T-helper 22 cell (primary cell): Measurements from ENCODE around the gene PRDM16.

Source experiments
- DNase-seq: peaks from one replicate; pipeline ENCODE4 v3.0.0-alpha.2; 2020; ENCODE audit warnings: low read depth

Gene PRDM16

DNA sequence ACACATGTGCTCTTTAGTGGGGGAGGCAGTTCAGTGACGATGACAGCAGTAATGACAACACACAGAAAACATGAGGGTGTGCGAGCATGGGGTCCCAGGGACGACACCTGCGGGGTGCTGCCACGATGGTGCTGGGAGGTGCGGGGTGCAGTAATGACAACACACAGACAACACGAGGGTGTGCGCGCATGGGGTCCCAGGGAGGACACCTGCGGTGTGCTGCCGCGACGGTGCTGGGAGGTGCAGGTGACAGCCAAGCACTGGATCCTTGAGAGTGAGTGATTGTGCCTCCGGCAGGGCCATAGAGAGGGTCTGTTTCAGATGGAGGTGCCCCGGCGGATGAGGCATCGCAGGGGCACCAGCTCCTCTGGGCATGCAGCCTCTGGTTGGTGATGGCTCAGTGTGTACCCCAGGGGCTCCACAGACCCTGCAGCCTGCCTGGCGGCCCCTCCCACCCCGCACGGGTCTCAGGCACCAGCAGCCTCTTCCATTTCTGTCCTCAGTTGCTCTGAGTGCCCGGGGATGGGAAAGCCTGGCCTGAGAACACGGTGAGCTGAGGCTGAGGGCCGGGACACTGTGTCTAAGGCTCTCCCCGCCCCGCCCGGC, 193.8 kb downstream of the PRDM16 start:
- no peak for DNase-seq

DNA sequence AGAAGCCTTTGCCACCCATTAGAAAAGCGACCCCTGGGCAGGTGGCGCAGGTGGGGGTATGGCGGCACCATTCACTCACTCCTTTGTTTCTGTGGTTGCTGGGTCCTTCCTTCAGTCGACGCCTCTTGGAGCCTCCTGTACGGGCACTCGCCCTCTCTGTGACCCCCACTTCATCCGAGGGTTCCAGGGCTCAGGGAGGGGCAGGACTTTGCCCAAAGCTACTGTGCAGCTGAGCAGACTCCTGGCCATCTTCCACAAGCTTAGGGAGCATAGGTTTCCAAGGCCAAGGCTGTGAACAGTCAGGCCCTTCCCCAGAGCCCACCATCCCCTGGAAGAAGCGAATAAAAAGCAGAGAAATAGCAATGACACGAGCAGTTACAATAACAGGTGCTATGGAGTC, 194.8 kb downstream of the PRDM16 start:
- DNase-seq: no peak

DNA sequence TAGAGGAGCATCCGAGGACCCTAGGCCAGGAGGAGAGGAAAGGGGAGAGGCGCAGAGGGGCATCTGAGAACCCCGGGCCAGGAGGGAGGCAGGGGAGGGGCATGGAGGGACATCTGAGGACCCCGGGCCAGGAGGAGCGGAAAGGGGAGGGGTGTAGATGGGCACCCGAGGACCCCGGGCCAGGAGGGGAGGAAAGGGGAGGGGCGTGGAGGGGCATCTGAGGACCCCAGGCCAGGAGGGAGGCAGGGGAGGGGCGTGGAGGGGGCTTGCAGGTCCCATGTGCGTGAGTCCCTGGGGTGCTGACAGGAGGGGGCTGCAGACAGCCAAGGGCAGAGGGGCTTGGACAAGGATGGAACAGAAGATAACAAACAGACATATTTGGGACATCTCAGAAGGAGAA, 195.5 kb downstream of the PRDM16 start:
- no peak for DNase-seq

DNA sequence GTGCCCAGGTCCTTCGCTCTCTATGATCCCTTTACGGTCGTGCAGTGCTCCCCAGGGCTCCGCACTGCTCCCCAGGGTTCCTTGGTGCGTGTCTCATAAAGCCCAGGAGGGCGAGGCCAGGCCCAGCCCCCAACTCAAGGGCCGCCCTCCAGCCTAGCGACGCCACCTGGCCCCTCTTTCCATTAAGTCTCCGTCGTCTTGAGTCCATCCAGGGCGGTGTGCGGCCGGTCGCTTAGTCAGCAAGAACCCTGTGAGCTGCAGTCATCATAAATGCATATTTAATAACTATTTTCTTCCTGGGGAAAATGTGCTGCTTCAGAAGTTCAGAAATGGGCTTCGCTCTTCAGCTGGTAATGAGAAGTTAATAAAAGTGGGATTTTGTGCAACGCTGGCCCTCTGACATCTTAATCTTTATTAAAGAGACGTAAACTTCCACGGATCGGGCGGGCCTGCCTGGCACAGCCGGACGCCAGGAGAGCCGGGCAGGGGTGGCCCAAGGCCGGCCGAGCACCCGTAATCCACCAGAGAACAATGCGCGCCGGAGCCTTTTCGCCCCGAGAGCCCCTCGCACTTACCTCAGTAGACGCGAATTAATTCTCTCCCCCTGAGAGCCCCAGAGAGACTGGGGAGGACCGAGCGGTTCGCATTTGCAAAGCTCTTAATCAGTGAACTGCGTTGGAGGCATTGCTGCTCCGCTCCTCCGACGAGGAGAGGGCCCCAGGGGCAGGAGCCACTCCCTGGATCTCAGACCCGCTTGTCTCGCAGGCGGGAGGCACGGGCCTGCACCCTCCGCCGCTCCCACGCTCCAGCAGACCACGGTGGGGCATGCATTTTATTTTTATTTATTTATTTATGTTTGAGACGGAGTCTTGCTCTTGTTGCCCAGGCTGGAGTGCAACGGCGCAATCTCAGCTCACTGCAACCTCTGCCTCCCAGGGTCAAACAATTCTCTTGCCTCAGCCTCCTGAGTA, 197.1 kb downstream of the PRDM16 start:
- no peak for DNase-seq

DNA sequence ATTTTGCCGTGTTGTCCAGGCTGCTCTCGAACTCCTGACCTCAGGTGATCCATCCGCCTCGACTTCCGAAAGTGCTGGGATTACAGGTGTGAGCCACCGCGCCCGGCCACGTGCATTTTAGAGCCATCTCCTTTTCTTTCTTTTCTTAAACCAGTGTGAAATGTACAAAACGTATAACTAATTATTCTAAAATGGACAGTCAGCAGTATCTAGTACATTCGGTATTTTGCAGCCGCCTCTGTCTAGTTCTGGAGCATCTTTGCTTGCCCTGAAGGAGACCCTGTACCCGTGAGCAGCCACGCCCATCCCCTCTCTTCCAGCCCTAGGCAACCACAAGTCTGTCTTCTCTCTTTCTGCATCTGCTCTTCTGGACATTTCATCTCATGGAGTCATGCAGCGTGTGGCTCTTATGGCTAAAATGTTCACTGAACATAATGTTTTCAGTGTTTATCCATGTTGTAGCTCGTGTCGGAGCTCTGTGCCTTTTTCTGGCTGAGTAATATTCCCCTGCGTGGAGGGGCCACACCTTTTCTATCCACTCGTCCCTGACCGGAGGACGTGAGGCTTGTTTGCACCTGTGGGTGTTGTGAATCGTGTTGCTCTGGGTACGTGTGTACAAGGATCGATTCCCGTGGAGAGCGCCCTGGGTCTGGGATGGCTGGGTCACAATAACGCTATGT, 198.0 kb downstream of the PRDM16 start:
- no peak for DNase-seq

DNA sequence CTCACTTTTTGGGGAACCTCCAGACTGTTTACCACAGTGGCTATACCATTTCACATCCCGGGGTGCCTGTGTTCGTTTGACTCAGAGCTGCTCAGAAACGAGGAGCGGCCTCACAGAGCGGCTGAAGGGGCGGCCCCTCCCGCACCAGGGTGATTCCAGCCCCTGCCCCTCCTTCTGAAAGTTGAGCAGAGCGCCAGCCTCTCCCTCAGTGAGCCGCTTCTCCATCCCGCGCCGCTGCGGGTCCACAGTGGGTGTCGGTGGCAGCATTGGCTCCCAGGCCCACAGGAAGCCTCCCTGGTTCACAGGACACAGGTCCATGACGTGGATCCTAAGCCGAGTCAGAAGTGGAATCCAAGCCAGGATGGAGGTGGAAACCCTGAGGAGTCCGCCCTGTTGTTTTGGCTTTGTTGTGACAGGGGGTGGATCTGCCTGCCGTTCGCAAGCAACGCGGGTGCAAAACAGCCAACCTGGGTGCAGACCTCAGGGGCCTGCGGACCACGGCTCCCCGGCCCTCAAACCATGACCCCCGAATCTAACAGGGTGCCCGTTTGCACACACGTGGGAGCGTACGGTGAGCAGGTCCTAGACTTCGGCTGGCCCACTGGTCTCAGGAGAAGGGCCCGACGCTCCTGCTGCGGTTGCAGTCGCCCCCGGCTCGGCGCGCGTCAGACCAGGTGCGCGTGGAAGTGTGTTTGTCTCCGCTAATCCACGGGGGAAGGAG, 198.7 kb downstream of the PRDM16 start:
- no peak for DNase-seq

DNA sequence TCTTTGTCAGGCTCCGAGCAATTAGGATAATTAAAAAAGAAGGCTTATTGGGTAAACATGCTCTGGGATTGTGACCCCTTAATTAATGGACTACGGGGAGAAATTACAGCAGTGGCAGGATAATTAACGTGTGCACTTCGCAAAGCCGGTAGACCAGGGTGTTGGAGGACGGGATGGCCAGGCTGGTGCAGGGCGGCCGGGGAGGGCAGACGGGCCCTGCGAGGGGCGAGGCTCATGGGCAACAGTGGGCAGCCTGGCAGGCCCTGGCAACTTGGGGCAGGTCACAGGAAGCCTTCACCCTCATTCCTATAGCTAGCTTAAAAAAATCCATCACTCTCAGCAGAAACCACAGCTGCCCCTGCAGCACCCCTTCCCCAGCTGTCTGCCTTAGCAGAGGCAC, 199.3 kb downstream of the PRDM16 start:
- no peak for DNase-seq

DNA sequence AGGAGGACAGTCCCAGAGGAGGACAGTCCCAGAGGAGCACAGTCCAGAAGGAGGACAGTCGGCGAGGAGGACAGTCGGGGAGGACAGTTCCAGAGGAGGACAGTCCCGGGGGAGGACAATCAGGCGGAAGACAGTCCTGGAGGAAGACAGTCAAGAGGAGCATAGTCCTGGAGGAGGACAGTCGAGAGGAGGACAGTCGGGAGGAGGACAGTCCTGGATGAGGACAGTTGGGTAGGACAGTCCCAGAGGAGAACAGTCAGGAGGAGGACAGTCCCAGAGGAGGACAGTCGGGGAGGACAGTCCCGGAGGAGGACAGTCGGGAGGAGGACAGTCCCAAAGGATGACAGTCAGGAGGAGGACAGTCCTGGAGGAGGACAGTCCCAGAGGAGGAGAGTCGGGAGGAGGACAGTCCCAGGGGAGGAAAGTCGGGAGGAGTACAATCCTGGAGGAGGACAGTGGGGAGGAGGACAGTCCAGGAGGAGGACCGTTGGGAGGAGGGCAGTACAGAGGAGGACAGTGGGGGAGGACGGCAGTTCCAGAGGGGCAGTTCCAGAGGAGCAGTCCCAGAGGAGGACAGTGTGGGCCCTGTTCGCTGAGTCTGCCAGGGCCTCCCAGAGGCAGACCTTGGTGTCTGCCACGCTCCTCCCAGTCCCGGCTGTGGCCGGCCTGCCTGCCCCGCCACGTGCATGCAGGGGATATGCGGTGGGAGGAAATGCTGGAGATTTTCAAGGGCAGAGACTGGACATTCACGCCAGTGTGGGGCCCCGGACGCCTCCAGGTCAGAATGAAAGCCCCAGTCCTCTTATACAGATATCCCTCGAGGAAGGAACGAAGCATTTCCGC, 201.6 kb downstream of the PRDM16 start:
- DNase-seq: no peak

DNA sequence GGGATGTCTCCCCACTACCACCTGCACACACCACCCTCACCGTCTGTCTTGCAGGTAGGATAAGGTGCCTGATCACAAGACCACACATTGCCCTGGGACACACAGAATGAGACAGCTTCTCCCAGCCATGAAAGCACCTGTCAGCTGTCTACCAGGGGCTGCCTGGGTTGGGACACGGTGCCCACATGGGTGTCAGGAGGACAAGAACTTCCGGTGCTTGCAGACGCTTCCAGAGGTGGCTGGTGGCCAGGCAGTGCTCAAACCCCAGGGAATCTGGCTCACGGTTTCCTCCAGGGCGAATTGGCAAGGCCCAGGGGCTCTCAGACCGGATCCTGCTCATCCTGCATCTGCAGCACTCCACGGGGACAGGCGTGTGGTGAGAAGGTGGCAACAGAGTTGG, 202.9 kb downstream of the PRDM16 start:
- no peak for DNase-seq

DNA sequence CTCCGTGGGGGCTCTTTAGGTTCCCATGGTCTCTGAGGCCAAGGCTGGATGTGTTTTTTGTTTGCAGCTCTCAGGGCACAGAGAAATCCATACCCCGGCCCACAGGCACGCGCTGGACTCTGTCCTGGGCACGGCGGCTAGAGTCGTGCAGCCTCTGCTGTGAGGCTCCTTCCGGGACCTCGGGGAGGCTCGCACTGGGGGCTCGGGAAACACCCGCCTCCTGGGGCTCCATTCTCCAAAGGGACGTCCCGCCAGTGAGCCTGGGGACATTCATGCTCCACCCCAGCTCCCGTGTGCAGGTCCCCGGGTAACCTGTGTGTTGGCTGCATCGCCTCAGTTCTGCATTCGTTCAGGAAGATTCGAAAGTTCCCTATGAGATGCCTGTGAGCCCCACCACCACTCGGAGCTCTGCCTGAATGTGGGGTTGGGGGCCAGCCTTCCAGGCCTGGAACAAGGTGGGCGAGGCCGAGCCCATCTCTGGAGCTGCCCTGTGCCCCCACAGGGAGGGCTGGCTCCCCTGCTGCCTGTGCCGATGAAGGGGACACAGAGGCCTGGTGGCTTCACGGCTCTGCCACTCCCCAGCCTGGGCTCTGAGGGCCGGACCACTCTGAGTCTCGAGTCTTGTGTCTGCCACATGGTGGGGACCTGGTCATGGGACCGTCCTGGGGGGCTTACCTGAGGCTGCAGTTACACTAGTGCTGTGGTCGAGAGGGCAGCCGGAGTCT, 203.5 kb downstream of the PRDM16 start:
- DNase-seq: no peak

DNA sequence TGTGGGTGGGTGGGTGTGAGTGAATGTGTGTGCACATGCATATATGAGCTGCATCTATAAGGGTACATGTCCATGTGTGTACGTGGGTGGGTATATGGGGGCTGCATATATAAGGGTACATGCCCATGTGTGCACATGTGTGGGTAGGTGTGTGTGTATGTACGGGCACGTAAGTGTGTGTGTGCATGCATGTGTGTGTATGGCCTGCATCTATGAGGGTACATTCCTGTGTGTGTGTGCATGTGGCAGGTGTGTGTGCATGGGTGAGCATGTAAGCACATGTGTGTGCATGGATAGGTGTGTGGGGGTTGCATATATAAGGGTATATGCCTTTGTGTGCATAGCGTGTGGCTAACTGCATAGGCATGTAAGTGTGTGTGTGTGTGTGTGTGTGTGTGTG, 204.4 kb downstream of the PRDM16 start:
- no peak for DNase-seq

DNA sequence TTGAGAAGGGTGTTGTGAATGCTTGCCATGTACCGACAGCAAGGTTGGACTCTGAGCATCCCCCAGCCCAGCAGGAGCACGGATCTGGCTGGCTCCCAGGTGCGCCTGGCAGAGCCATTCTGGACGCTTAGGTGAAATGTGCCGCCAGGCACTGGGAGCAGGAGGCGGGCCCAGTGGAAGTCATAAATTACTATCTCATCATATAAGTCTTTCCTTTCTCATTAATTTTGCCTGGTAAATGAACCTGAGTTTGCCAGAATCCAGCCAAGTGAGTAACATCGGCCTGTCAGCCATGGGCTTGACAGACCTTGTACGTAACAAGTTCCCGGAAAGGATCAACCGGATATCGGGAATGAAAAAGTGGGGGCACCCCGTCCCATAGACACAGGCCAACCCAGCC, 206.0 kb downstream of the PRDM16 start:
- no peak for DNase-seq

DNA sequence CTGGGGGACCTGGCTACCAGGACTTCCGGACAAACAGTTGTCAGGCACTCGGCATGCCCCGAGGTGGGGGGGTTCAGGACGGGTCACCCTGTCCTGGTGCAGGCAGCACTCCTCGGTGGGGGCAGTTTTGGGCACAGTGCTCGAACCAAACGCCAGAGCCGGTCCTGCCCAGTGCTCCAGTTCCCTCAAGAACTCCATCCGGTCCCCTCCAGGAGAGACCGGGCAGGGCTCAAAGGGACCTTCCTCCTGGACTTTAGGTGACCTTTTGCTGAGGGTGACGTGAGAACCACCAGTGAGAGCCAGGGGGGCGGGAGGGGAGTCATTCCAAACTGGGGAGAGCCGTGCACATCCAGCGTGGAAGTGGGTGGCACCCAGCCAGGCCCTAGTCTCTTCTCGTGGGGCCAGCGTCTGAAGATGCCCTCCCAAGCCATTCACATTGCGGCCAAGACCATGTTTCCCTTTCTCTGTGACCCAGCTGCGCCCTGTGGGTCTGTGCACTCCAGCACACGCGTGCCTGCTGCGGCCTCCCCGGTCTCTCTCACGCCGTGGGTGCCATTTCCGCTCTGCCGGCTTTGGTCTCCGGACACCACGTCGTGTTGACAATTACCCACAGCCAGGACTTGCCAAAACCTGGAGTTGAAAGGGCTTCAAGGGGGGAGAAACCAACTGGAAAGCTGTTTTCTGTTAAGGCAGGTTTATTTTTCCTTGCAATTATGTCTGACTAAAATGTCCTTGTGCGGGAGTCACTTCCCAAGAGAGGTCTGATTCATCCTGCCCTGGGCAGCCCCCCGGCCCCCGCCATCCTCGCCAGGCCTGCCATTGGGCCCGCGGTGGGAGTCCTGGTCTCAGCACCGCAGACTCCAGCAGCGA, 206.7 kb downstream of the PRDM16 start:
- no peak for DNase-seq

DNA sequence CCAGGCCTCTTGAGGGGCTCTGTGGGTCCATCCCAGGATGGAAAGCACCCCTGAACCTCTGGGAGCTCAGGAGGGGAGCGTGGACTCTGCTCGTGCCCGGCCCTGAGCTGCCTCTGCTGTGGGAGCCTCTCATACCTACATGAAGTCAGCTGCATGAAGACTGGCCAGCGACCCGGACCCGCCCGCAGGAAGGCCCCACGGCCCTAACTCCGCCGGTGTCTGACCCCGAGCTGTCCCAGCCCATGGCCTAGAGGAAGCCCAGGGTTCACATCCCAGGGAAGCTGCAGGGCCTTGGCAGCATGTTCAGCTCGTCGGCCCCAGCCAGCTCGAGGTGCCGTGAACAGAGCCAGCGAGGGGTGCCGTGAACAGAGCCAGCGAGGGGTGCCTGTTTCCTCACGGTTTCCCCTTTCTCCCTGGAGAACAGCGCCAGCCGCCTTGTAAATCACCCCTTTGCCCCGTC, 207.4 kb downstream of the PRDM16 start:
- no peak for DNase-seq

DNA sequence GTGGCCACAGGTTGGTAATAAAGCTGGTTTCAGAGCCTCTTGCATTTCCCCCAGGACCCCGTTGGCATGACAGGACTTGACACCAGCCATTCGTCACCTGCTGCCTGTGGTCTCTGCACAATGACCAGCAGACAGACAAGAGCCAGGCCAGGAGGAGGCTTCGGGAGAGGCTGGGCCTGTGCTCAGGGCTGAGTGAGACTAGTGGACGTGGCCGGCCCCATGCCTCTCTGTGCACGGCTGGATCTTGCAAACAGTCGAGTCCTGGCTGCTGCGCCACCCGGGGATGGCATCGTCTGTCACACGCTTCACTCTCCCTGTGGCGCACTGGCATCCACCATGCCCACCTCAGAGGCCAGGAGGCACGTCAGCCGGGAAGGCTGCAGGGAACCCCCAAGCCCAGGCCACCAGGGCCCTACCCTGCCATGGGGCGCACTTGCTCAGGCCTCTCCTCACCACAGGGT, 208.0 kb downstream of the PRDM16 start:
- DNase-seq: no peak

DNA sequence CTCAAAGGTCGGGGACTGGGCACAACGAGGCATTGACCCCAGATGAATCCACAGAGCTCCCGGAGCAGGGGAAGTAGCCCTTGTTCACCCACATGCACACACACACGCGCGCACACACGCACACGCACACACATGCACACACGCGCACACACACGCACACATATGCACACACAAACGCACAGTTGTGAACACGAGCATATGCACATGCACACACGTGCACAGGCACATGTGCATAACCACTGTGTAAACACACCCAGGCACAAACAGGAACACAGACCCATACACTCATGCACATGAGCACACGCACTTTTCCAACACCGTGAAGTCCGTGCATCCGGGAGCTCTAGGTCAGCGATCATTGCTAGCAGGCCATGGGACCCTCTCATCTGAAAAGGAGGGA, 208.6 kb downstream of the PRDM16 start:
- DNase-seq: no peak

DNA sequence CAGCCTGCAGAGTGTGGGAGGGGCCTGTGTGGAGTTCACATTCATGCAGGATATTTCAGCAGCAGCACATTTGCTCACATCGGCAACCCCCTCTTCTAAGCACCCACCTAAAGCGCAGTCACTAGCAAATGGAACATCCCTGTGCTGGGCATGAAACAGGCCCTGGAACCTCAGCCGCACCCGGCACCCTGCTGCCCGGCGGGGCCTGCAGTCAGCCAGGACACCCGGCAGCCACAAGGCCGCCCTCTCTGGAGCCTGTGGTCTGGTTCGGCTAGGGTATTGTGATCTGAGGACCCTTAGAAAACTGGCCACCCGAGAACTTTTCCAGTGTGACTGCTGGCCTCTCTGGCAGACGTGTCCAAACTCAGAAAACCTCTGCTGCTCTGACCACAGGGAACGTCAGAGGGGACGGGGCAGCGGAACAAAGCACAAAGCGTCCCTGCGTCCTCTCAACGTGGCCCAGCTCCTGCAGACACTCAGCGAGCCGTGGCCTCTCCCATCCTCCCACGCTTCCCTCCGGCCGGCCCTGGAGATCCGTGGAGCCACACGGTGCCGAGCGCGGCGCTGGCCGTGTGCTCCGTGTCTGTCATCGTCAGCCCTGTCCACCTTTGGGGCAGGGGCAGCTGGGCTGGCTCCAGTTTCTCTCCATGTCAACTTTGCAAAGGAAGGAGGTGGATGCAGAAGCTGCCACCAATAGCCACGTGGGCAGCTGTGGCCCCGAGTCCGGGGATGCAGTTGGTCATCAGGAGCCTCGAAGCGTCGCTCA, 209.6 kb downstream of the PRDM16 start:
- DNase-seq: no peak

DNA sequence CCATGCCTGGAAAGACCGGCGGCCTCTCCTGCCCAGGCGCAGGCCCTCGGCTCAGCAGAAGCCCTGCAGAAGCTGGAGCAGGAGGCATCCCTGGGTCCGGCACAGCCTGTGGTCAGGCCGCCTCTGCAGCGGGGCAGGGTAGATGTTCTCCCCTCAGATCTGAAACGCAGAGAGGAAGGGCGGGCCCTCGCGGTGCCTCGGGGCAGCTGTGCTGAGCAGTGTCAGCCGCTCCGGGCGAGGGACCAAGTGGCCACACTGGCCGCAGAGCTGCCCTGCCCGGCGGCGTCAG, 210.1 kb downstream of the PRDM16 start:
- DNase-seq: no peak

DNA sequence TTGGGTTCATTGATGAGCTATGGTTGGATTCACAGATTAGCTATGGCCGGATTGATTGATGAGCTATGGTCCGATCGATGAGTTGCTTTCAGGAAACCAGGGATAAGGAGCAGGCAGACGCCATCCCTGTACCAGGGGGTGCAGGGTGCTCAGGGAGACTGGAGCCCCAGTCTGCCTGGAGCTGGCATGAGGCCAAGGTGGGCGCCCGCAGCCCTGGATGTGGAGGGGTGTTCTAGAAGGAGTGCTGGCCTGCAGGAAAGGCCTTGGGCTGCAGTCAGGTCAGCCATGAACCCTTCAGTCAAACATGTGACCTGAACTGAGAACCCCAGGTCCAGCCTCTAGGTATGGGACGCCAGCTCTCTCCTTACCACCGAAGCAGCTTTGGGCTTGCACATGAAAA, 212.7 kb downstream of the PRDM16 start:
- DNase-seq: no peak
